Chondrocyte (in vitro differentiated cells): ENCODE data around the gene KCNJ10. TPM values are rescaled to one million over a fixed set of nuclear protein-coding genes. Genes with fewer than 3 reads are reported as not detected.

Experiments used
- DNase-seq: peaks from one replicate; pipeline ENCODE4 v3.0.0; 2021; ENCODE audit warnings: mixed read lengths, low spot score
- H3K27ac Mint-ChIP-seq: one replicate; pipeline ENCODE4 v1.8.0; 2021; ENCODE audit warnings: mild to moderate bottlenecking, moderate library complexity, mixed read lengths; ENCODE audit not compliant: unreplicated experiment
- H3K27me3 Mint-ChIP-seq: 2 replicates; pipeline ENCODE4 v1.8.0; 2021; ENCODE audit warnings: low read depth, mixed read lengths
- H3K36me3 Mint-ChIP-seq: 2 replicates; pipeline ENCODE4 v1.8.0; 2021; ENCODE audit warnings: low read depth, mixed read lengths
- H3K4me1 Mint-ChIP-seq: 2 replicates; pipeline ENCODE4 v1.8.0; 2021; ENCODE audit warnings: low read depth, mild to moderate bottlenecking, mixed read lengths
- H3K4me3 Mint-ChIP-seq: one replicate; pipeline ENCODE4 v1.8.0; 2021; ENCODE audit warnings: mild to moderate bottlenecking, moderate library complexity, mixed read lengths; ENCODE audit not compliant: unreplicated experiment
- H3K9me3 Mint-ChIP-seq: 2 replicates; pipeline ENCODE4 v1.8.0; 2021; ENCODE audit warnings: low read depth, mixed read lengths
- total RNA-seq: library from RNA; stranded (reverse); gene quantifications from 3 replicates; pipeline ENCODE4 v1.2.1, GENCODE V29; 2021
- TF ChIP-seq, protein P1 (sequence below): fragments of 200-600 bp; sonication (generic); IDR thresholded peaks from 2 replicates; pipeline ENCODE4 v1.5.0; 2021; ENCODE audit warnings: antibody characterized with exemption, mild to moderate bottlenecking, moderate library complexity

The KCNJ10 gene
- total RNA-seq, 1 donor from 2014 or later = not detected

DNA sequence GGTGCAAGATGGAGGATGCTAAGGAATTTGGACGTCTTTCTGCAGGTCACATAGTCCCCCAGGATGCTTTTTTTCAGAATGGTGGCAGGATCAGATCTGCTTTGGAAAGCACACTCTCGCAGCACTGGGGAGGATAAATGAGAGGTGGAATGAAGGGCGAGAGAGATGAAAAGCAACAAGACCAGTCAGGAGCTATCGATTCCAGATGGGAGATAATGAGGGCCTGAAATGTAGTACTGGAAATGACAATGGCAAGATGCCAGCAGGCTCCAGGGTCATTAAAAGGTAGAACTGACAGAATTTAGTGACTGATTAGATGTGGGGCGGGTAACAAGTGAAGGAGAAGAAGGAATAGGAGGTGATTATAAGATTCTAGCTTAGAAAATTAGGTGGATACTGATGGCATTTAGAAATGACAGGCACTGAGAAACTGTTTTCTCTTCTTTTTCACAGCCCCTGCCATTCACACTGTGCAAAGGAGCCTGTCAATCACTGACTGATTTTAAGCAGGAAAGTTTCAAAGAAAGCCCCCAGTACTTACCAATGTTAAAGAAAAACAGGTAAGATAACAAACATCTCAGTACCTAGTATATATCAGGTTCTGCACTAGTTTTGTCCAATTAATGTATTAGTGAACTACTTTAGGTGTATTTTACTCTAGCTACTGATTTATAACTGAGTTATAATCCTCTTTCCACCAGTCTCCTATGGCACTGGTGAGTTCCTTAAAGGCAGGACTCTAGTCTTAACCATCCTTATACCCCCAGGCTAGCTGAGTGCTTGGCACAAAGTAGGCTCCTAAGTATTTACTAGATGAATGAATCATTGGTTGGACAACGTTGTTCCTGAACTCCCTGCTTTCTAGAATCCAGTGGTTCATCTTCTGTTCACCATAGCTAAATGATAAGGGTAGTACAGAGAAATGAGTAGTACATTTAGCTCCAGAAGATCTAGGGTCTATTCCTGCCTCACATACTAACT lies 47.3 kb downstream of the KCNJ10 start:
- peaks cover 3% of the 10 kb centered on the region for H3K36me3 Mint-ChIP-seq
- H3K27me3 Mint-ChIP-seq = peaks cover 13% of the 10 kb centered on the region
- H3K27ac Mint-ChIP-seq = no peak overlapping the region
- TF ChIP-seq, protein P1, sequence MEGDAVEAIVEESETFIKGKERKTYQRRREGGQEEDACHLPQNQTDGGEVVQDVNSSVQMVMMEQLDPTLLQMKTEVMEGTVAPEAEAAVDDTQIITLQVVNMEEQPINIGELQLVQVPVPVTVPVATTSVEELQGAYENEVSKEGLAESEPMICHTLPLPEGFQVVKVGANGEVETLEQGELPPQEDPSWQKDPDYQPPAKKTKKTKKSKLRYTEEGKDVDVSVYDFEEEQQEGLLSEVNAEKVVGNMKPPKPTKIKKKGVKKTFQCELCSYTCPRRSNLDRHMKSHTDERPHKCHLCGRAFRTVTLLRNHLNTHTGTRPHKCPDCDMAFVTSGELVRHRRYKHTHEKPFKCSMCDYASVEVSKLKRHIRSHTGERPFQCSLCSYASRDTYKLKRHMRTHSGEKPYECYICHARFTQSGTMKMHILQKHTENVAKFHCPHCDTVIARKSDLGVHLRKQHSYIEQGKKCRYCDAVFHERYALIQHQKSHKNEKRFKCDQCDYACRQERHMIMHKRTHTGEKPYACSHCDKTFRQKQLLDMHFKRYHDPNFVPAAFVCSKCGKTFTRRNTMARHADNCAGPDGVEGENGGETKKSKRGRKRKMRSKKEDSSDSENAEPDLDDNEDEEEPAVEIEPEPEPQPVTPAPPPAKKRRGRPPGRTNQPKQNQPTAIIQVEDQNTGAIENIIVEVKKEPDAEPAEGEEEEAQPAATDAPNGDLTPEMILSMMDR = no peak
- no peak overlapping the region for H3K4me3 Mint-ChIP-seq
- no peaks in the 10 kb centered on the region for H3K9me3 Mint-ChIP-seq
- H3K4me1 Mint-ChIP-seq = peaks cover 20% of the 10 kb centered on the region
- DNase-seq = no peak

DNA sequence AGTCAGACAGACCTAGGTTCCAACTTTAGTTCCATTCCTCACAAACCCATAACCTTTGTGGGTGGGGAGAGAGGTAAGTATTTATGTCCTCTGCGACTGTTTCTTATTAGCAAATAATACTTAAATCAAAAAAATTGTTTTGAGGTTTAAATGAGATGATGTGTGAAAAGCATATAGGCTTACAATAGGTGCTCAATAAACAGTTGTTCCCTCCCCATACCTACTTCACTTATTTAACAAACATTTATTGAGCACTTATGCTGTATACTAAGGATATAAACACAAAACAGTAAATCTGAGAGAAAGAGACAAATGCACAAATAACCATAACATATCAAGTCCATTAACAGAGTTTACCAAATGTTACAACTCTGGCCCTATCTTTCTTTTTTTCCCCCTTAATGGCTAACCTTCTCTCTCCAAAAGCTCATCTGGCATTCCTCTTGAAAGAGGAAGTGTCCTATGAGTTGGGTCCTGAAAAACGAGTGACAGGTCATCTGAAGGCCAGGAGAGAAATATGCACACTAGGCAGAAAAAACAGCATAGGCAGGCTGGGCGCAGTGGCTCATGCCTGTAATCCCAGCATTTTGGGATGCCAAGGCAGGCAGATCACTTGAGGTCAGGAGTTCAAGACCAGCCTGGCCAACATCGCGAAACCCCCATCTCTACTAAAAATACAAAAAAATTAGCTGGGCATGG lies 48.4 kb downstream of the KCNJ10 start:
- Mint-ChIP-seq H3K27ac (no peak overlapping the region), H3K4me3 (no peak overlapping the region), H3K9me3 (no peaks in the 10 kb centered on the region), H3K27me3 (peaks cover 20% of the 10 kb centered on the region), H3K4me1 (peaks cover 20% of the 10 kb centered on the region), H3K36me3 (no peaks in the 10 kb centered on the region)
- no peak for DNase-seq
- TF ChIP-seq, protein P1 = no peak

DNA sequence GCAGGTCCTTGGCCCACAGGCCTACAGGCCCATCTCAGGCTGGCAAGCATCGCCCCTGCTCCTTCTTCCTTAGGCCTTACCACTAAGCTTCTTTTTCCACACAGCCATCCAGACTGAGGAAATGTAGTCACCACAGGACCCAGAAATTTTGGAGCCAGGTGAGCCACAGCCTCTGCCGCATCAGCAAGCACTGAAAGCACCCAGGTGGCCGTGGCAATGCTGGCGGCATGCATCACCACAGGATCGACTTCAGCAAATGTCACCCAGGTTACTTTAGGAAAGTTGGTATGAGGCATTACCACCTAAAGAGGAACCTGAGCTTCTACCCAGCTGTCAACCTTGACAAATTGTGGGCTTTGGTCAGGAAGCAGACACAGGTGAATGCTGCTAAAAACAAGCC lies 49.8 kb downstream of the KCNJ10 start:
- H3K4me3 Mint-ChIP-seq = no peak overlapping the region
- DNase-seq = no peak
- peaks cover 20% of the 10 kb centered on the region for H3K4me1 Mint-ChIP-seq
- TF ChIP-seq, protein P1 = no peak
- no peak overlapping the region for H3K27ac Mint-ChIP-seq
- no peaks in the 10 kb centered on the region for H3K36me3 Mint-ChIP-seq
- H3K27me3 Mint-ChIP-seq = peaks cover 22% of the 10 kb centered on the region
- no peaks in the 10 kb centered on the region for H3K9me3 Mint-ChIP-seq

DNA sequence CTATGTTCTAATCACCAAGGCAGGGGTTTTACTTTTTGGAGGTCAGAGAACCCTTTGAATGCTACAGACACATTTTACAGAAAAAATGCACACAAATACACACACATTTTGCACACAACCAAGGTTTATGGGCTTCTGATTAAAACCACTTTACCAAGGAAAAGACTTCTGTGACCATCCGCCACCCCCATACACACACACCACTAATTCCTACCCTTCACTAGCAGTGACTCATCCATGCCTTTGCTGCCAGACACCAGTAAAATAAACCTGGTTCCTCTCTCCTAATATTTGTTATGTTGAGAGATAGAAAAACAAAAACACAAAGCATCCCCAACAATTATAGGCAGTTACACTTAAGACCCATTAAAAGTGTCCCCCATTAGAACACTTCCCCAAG lies 51.1 kb downstream of the KCNJ10 start:
- no peaks in the 10 kb centered on the region for H3K36me3 Mint-ChIP-seq
- H3K4me1 Mint-ChIP-seq = peaks cover 13% of the 10 kb centered on the region
- H3K27me3 Mint-ChIP-seq = peaks cover 31% of the 10 kb centered on the region
- H3K27ac Mint-ChIP-seq = no peak overlapping the region
- TF ChIP-seq, protein P1 = no peak
- H3K9me3 Mint-ChIP-seq = no peaks in the 10 kb centered on the region
- no peak for DNase-seq
- no peak overlapping the region for H3K4me3 Mint-ChIP-seq

DNA sequence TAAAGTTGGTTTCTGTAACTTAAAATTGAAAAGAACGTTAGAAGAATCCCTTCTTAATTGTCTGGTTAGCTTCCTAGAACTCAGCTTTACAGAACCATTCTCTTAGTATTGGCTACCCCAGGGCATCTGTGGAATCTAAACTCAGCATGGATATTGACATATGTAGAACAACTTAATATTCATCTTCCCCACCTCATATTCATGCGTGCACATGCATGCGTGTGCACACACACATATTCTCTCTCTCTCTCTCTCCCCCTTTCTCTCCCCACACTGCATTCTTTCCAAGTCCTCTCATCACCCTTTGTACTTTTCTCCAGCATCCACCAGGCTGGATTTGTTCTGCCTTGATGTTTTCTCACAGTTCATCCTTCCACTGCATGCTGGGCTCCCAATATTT lies 51.6 kb downstream of the KCNJ10 start:
- peaks cover 32% of the 10 kb centered on the region for H3K27me3 Mint-ChIP-seq
- DNase-seq = no peak
- TF ChIP-seq, protein P1 = no peak
- H3K27ac Mint-ChIP-seq = no peak overlapping the region
- H3K9me3 Mint-ChIP-seq = no peaks in the 10 kb centered on the region
- peaks cover 13% of the 10 kb centered on the region for H3K4me1 Mint-ChIP-seq
- no peak overlapping the region for H3K4me3 Mint-ChIP-seq
- no peaks in the 10 kb centered on the region for H3K36me3 Mint-ChIP-seq
